K562 (cell line): ENCODE data around the gene TCEAL5. TPM values are rescaled to one million over a fixed set of nuclear protein-coding genes. Genes with fewer than 3 reads are reported as not detected.

Experiments used
- BCL6 ChIP-seq: fragments of 250-450 bp; sonication (Bioruptor Pico); IDR thresholded peaks from 2 replicates; pipeline ENCODE4 v1.4.0; 2020
- FOXM1 ChIP-seq, 2 experiments: fragments of 450-650 bp in 1 of 2; sonication (generic) in 1 of 2; formaldehyde crosslinking in 1 of 2; IDR thresholded peaks; 2 replicates each; pipeline versions ENCODE4 v1.6.1 to v1.9.0; 2017 to 2022; ENCODE audit warnings: low read depth in 2 of 2, mild to moderate bottlenecking in 2 of 2, missing genetic modification reagents in 1 of 2, moderate library complexity in 1 of 2
- HINFP ChIP-seq: fragments of 450-650 bp; conservative IDR thresholded peaks from 2 replicates; pipeline ENCODE4 v1.6.1; 2016; ENCODE audit warnings: missing genetic modification characterization, low read depth, mild to moderate bottlenecking, control low read depth, missing compliant biosample characterization
- LARP7 ChIP-seq: fragments of 450-650 bp; IDR thresholded peaks from 2 replicates; pipeline ENCODE4 v1.6.1; 2016
- MECOM ChIP-seq: fragments of 250-450 bp; sonication (Bioruptor Pico); IDR thresholded peaks from 2 replicates; pipeline ENCODE4 v1.8.0; 2022; ENCODE audit warnings: inconsistent platforms
- MTA2 ChIP-seq: fragments of 450-650 bp; IDR thresholded peaks from 2 replicates; pipeline ENCODE4 v1.6.1; 2016; ENCODE audit warnings: low read depth
- NCOA1 ChIP-seq: fragments of 450-650 bp; IDR thresholded peaks from 2 replicates; pipeline ENCODE4 v1.6.1; 2016; ENCODE audit warnings: low read depth
- NCOA4 ChIP-seq: fragments of 450-650 bp; IDR thresholded peaks from 2 replicates; pipeline ENCODE4 v1.6.1; 2018; ENCODE audit warnings: mild to moderate bottlenecking; ENCODE audit not compliant: partially characterized antibody
- NEUROD1 ChIP-seq: fragments of 150-350 bp; IDR thresholded peaks from 2 replicates; pipeline ENCODE4 v1.6.1; 2014; ENCODE audit warnings: borderline replicate concordance, low read length, low read depth; ENCODE audit not compliant: partially characterized antibody
- PRPF4 ChIP-seq: fragments of 200-400 bp; formaldehyde crosslinking; IDR thresholded peaks from one replicate; pipeline ENCODE4 v1.6.1; 2017; ENCODE audit warnings: low read length, low read depth, mild to moderate bottlenecking; ENCODE audit not compliant: insufficient read depth, poor library complexity, severe bottlenecking
- PYGO2 ChIP-seq: fragments of 450-650 bp; IDR thresholded peaks from 2 replicates; pipeline ENCODE4 v1.6.1; 2016; ENCODE audit warnings: mild to moderate bottlenecking, missing genetic modification characterization, moderate library complexity, missing compliant biosample characterization
- RBM14 ChIP-seq: fragments of 200-400 bp; formaldehyde crosslinking; IDR thresholded peaks from 2 replicates; pipeline ENCODE4 v1.6.1; 2018; ENCODE audit warnings: low read depth, mild to moderate bottlenecking, low read length, moderate library complexity, borderline replicate concordance; ENCODE audit not compliant: insufficient read depth
- SMARCC2 ChIP-seq: fragments of 450-650 bp; IDR thresholded peaks from 2 replicates; pipeline ENCODE4 v1.6.1; 2017; ENCODE audit warnings: antibody characterized with exemption, moderate library complexity, mild to moderate bottlenecking, low read depth
- THAP12 ChIP-seq: fragments of 250-450 bp; sonication (Bioruptor Pico); IDR thresholded peaks from 2 replicates; pipeline ENCODE4 v1.9.0; 2021; ENCODE audit warnings: mild to moderate bottlenecking, inconsistent platforms
- ZNF311 ChIP-seq: fragments of 250-450 bp; sonication (Bioruptor Pico); IDR thresholded peaks from 2 replicates; pipeline ENCODE4 v1.4.0; 2020; ENCODE audit warnings: mild to moderate bottlenecking, moderate library complexity
- ZNF316 ChIP-seq: fragments of 450-650 bp; IDR thresholded peaks from 2 replicates; pipeline ENCODE4 v1.6.1; 2016
- ZNF395 ChIP-seq: fragments of 200-800 bp; sonication (Bioruptor generic); IDR thresholded peaks from 2 replicates; pipeline ENCODE4 v1.6.1; 2017; ENCODE audit warnings: missing genetic modification characterization, missing compliant biosample characterization
- ZNF592 ChIP-seq: fragments of 450-650 bp; IDR thresholded peaks from 2 replicates; pipeline ENCODE4 v1.6.1; 2017; ENCODE audit warnings: antibody characterized with exemption, mild to moderate bottlenecking
- polyA plus RNA-seq, 8 experiments: library from polyadenylated mRNA; depleted of rRNA in 4 of 8; stranded (reverse) in 5 of 8; unstranded in 3 of 8; fragments of >200 nt; fragmentation: Nextera tagmentation in 2 of 8; fragmentation: Illumina TruSeq in 1 of 8; extraction: Ambion mirVana in 2 of 8; extraction: Trizol in 1 of 8; gene quantifications; 2 replicates each; pipeline versions ENCODE4 v1.2.1 to v1.2.3, GENCODE V29; 2011 to 2014; ENCODE audit warnings: inconsistent platforms in 1 of 8, missing spikeins in 1 of 8
- total RNA-seq, 7 experiments: library from RNA; depleted of rRNA in 6 of 7; stranded (reverse); fragments of >200 nt in 6 of 7; fragmentation: Illumina TruSeq in 2 of 7; extraction: Trizol in 2 of 7; gene quantifications; 2 replicates each; pipeline versions ENCODE4 v1.2.1 to v1.2.3, GENCODE V29; 2011 to 2021; ENCODE audit warnings: low replicate concordance in 1 of 7

TCEAL5 gene
- total and polyA plus RNA-seq, 9 of the 15 experiments (the other 6 are each of a cell fraction or from before 2014, with no cell fraction given) = 0.10 to 0.18 TPM; not detected in 7

- TF ChIP-seq ZNF395 (CRISPR knock-in tag) = no peak
- no peak for TF ChIP-seq LARP7
- no peak for TF ChIP-seq PYGO2 (tag)
- TF ChIP-seq NCOA1 = no peak; the same call in 1 of the 2 replicates
- peak; percentile 67; the same call in 1 of the 2 replicates for TF ChIP-seq FOXM1 (IDR thresholded peaks at IDR 0.05; ENCODE audit: low read depth)
- no peak for TF ChIP-seq FOXM1 (CRISPR knock-in tag; IDR thresholded peaks at IDR 0.05; ENCODE audit: low read depth)
- no peak for TF ChIP-seq PRPF4
- no peak for TF ChIP-seq THAP12
- TF ChIP-seq RBM14 = no peak
- TF ChIP-seq BCL6 (CRISPR knock-in tag) = no peak
- peak; percentile 69 for TF ChIP-seq MTA2
- TF ChIP-seq NEUROD1 = no peak
- no peak for TF ChIP-seq ZNF311 (CRISPR knock-in tag)
- TF ChIP-seq NCOA4 = no peak
- TF ChIP-seq ZNF592 = peak; percentile 42; the same call in 1 of the 2 replicates
- no peak for TF ChIP-seq SMARCC2
- peak; percentile 69 for TF ChIP-seq MECOM (CRISPR knock-in tag)
- no peak for TF ChIP-seq HINFP (tag)
- no peak for TF ChIP-seq ZNF316
These were observed 43.3 kb downstream of the TCEAL5 start (continued) for GRCh38 chrX:103233263-103233662.
